Liver (tissue), 3 donors: ENCODE data around the gene SIRT7.

Experiments
- ATF3 ChIP-seq: IDR thresholded peaks from 2 replicates; pipeline ENCODE4 v1.6.1; 2016; ENCODE audit warnings: antibody characterized with exemption
- CTCF ChIP-seq: fragments of 150-350 bp; IDR thresholded peaks from 2 replicates; pipeline ENCODE4 v1.5.1; 2017; ENCODE audit warnings: improper control_type of control experiment, low read depth, low read length; ENCODE audit not compliant: missing input control
- EGR1 ChIP-seq, 2 donors: IDR thresholded peaks; 2 replicates each; pipeline ENCODE4 v1.6.1; 2016 to 2018; ENCODE audit warnings: antibody characterized with exemption in 2 of 2, low read depth in 2 of 2
- JUND ChIP-seq, 2 donors: IDR thresholded peaks; 2 replicates each; pipeline ENCODE4 v1.6.1; 2016; ENCODE audit warnings: antibody characterized with exemption in 2 of 2
- NR2F2 ChIP-seq: IDR thresholded peaks from 2 replicates; pipeline ENCODE4 v1.6.1; 2016; ENCODE audit warnings: antibody characterized with exemption
- RAD21 ChIP-seq, 2 donors: IDR thresholded peaks; 2 replicates each; pipeline ENCODE4 v1.6.1; 2016; ENCODE audit warnings: antibody characterized with exemption in 2 of 2, mild to moderate bottlenecking in 2 of 2
- RXRA ChIP-seq, 2 donors: IDR thresholded peaks; 2 replicates each; pipeline ENCODE4 v1.6.1; 2017 to 2018; ENCODE audit warnings: antibody characterized with exemption in 2 of 2, mild to moderate bottlenecking in 1 of 2
- SP1 ChIP-seq: IDR thresholded peaks from 2 replicates; pipeline ENCODE4 v1.6.1; 2018; ENCODE audit warnings: antibody characterized with exemption, mild to moderate bottlenecking
- TAF1 ChIP-seq: conservative IDR thresholded peaks from 2 replicates; pipeline ENCODE4 v1.6.1; 2016; ENCODE audit warnings: antibody characterized with exemption, mild to moderate bottlenecking
- YY1 ChIP-seq: IDR thresholded peaks from 2 replicates; pipeline ENCODE4 v1.6.1; 2016; ENCODE audit warnings: antibody characterized with exemption, mild to moderate bottlenecking
- TF ChIP-seq, protein P1 (sequence below): IDR thresholded peaks from 2 replicates; pipeline ENCODE4 v1.6.1; 2016; ENCODE audit warnings: antibody characterized with exemption
- TF ChIP-seq, protein P2 (sequence below): IDR thresholded peaks from 2 replicates; pipeline ENCODE4 v1.6.1; 2016; ENCODE audit warnings: antibody characterized with exemption
- donor health status: healthy.
- donor health status: healthy.

DNA sequence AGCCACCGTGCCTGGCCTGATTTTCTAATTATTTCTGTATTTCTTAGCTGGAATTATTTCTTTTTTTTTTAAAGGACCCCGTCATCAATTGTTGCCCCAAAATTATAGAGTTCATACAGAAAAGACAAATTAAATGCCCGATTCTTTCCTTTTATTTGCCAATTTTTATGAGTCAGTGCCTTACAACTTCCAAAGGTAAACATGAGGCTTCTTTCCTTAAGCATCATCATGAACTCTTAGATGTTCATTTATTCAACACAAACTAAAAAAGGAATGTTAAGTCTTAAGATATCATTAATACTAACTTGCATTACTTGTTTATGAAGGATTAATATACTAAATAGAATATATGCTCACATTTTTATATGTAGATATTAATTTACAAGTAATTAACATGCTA is 39.7 kb downstream of the SIRT7 start:
- TF ChIP-seq CTCF = no peak
- no peak for TF ChIP-seq RAD21 (IDR thresholded peaks at IDR 0.05)
- TF ChIP-seq, protein P1, sequence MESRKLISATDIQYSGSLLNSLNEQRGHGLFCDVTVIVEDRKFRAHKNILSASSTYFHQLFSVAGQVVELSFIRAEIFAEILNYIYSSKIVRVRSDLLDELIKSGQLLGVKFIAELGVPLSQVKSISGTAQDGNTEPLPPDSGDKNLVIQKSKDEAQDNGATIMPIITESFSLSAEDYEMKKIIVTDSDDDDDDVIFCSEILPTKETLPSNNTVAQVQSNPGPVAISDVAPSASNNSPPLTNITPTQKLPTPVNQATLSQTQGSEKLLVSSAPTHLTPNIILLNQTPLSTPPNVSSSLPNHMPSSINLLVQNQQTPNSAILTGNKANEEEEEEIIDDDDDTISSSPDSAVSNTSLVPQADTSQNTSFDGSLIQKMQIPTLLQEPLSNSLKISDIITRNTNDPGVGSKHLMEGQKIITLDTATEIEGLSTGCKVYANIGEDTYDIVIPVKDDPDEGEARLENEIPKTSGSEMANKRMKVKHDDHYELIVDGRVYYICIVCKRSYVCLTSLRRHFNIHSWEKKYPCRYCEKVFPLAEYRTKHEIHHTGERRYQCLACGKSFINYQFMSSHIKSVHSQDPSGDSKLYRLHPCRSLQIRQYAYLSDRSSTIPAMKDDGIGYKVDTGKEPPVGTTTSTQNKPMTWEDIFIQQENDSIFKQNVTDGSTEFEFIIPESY = no peak
- no peak for TF ChIP-seq SP1
- TF ChIP-seq, protein P2, sequence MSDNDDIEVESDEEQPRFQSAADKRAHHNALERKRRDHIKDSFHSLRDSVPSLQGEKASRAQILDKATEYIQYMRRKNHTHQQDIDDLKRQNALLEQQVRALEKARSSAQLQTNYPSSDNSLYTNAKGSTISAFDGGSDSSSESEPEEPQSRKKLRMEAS = no peak
- no peak for TF ChIP-seq RXRA (IDR thresholded peaks at IDR 0.05)
- no peak for TF ChIP-seq JUND (IDR thresholded peaks at IDR 0.05)
- no peak for TF ChIP-seq TAF1
- no peak for TF ChIP-seq YY1
- TF ChIP-seq ATF3 = no peak
- no peak for TF ChIP-seq NR2F2
- TF ChIP-seq EGR1 (IDR thresholded peaks at IDR 0.05; ENCODE audit: low read depth in 2 of 2) = no peak
